GM18519 (cell line): ENCODE results near the gene DUSP9.

Experiments used
- ATAC-seq: cut with Tn5 transposase; IDR thresholded peaks from one replicate; pipeline ENCODE4 v1.9.1; 2021; ENCODE audit warnings: mild to moderate bottlenecking, moderate library complexity; ENCODE audit not compliant: unreplicated experiment, low FRiP score

DUSP9 gene

GRCh38 chrX:153621949-153622598, 24.9 kb upstream of the DUSP9 start:
- no peak for ATAC-seq

GRCh38 chrX:153622661-153623309, 24.2 kb upstream of the DUSP9 start:
- ATAC-seq: no peak

- no peak for ATAC-seq
Measured at GRCh38 chrX:153623310-153624029, 23.5 kb upstream of the DUSP9 start.

DNA sequence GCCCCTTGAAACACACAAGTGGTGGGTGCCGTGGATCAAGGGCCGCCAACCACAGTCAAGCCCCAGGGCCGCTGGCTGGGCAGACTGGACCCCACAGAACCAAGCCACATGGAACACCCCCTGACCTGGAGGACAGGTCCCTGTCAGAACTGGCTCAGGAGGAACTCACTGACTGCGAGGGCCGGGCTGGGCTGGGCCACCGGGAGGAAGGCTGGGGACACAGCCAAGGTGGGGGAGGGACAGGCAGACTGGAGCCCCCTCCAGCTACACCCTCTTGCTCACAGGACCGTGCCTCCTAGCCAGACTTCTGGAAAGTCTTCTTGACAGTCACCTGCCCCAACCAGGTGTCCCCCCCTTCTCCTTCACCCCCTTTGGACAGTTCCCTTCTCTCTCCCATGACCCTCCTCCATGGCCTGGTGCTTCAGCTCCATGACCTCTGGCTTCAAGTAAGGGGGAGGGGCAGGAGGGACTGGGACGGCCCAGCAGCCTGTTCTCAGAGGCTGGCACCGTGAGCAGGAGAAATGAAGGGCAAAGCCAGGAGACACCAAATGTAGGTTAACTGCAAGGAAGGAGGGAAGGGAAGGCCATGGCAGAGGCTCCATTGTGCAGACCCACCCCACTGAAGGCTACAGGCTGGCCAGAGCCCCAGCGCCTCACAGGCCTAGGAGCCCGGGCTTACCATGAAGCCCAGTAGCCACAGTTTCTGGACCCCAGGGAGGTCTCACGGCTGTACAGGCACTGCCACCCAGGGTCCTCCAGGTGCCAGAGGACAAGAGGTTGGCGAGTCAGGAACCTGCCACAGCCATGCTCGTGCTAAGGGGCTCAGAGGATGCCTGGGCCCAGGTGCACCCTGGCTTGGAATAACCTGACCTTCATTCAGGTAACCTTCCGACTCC, 22.6 kb upstream of the DUSP9 start:
- ATAC-seq: no peak

DNA sequence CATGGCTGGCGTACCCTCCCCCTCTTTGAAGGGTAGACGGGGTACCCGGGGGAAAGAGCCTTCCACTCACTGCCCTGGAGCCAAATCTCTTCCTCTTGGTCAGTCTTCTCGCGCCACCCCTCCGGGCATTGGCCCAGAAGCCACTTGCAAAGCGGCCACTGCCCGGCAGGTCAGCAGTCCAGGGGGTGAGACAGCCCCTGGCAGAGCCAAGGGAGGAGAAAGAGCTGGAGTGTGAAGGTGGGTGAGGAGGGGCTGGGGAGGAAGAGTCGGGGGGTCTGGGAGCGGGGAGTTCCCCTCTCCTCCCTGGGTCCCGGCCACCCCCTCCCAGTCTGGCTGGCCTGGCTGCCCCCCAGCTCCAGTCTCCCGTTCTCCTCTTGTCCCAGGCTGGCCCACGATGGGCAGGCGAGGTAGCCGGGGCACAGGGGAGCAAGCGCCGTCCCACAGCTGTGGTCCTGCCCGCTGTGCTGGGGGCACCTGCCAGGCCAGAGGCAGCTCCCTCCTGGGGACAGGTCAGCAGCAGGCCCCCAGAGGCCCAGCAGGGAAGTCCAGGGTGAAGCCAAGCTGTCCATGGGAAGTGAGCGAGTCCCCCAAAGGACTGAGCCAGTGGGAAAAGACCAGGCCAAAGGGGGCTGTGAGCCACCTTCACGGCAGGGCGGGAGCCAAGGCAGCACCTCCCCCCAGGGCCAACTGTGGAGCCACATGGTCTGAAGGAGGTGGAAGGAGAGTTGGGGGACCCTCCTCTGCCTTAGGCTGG, 21.6 kb upstream of the DUSP9 start:
- no peak for ATAC-seq

DNA sequence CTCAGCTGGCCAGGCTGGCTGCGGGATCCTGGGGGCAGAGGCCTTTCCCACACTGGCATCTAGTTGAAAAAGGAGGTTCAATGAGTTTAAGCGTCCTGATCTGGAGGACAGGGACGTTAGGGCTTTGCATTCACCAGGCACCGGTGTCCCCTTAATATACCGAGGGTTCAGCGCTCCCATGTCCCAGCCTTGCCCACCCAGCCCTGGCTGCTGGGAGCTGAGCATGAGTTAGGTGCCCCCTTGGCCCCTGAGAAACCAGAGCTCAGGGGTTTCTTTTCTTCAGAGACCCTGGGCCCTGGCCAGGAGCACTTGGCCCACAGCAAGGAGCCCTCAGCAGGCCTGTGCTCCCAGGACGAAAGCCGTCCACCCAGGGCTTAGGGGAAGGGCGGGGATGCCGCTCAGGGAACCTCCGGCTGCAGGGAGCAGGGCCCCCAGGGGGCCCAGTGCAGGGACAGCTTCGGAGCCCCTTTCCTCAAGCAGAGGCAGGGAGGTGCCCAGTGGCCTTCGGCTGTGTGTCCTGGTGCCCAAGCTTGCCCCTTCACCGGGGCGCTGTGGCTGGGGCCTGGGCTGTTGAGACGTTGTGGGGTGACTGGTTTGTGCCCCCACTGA, 20.9 kb upstream of the DUSP9 start:
- ATAC-seq: no peak

GRCh38 chrX:153626863-153627674, 19.9 kb upstream of the DUSP9 start:
- ATAC-seq: no peak

DNA sequence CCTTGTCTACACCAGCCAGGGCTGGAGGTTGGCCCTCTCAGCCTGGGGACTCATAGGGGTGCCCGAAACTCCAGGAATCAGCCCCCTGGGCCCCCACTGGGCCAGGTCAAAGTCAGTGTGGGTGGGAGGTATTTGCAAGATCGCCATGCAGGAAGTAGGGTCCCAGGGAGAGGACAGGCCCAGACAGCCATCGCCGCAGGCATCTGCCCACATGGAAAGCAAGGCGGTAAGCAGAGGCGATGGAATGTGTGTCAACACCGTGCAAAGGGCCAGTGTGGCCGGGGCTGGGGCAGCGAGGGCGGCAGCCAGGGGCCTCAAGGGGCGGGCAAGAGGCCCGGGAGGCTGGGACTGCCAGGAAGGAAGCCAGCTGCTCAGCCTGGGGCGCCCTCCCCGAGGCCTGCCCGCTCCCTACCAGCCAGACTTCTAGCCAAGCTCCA, 19.3 kb upstream of the DUSP9 start:
- no peak for ATAC-seq

- ATAC-seq: no peak
Measured at GRCh38 chrX:153628129-153628528, 18.9 kb upstream of the DUSP9 start.

GRCh38 chrX:153628665-153629064, 18.3 kb upstream of the DUSP9 start:
- no peak for ATAC-seq

DNA sequence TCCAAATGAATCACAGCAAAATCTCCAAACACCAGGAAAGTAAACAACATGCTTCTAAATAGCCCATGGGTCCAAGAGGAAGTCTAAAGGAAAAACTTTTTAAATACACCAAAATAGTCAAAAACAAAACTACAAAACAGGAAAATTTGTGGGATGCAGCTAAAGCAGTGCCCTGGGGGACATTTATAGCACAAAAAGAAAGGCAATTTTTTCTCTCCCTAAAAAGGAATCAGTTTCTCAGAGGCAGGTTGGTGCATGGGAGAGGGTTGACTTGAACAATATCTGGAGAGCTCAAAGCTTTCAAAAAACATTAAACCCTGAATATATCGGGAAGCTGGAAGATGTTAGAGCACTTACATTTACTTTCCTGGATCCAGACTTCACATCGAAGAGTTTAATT, 15.7 kb upstream of the DUSP9 start:
- no peak for ATAC-seq

GRCh38 chrX:153631907-153632594, 15.0 kb upstream of the DUSP9 start:
- no peak for ATAC-seq

DNA sequence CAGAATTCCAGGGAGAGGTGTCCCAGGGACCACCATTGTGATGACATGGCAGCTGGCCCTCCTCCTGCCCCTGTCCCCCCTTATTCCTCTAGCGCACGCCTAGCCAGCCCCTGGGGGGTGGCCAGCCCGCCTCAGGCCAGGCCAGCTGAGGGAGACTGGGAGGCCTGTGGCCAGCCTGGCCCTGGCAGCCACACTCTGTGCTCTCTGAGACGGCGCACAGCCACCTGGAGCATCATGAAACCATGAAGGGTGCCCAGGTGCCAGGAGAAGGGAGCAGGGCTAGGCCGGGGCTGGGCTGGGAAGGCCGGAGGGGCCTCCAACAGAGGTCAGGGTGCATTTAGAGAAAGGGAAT, 14.4 kb upstream of the DUSP9 start:
- no peak for ATAC-seq

DNA sequence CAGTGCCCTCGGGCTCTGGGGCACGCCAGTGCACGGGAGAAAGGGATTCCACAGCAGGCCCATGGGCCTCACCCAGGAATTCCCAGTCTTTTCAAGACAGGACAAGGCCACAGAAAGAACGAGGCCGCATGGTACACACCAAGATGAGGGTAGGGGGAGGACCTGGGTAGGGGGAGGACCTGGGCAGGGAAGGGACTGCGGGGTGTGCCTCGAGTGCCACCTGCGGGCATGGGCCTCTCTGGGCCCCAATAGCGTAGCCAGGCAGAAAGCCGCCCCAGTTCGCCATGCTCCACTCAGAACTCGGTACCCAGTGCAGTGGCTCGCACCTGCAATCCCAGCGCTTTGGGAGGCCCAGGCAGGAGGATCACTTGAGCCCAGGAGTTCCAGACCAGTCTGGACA, 14.0 kb upstream of the DUSP9 start:
- ATAC-seq: no peak

- ATAC-seq: no peak
Measured at GRCh38 chrX:153633607-153634180, 13.3 kb upstream of the DUSP9 start.

GRCh38 chrX:153634236-153634635, 12.8 kb upstream of the DUSP9 start:
- ATAC-seq: no peak

DNA sequence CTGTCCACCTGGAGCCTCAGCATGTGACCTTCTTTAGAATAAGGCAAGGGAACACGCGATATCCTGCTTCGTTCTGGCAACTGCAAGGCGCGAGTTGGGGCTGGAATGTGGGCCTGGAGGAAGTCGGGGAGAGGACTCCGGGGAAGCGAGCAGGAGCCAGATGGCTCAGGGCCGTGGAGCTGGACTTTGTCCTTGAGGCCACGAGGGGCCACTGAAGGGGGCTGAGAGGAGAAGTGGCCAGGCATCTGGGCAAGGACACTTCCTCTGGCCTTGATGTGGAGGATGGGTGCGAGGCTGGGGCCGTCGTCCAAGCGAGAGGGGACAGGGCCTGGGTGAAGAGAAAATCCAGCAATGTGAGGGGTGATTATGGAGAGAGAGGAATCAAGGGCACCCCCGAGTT, 12.2 kb upstream of the DUSP9 start:
- ATAC-seq: no peak

- ATAC-seq: no peak
Measured at GRCh38 chrX:153635388-153635787, 11.6 kb upstream of the DUSP9 start.
